HS-5 (cell line): ENCODE data around the gene CCDC57.

Source experiments
- DNase-seq: peaks from one replicate; pipeline ENCODE4 v3.0.0-alpha.2; 2012; ENCODE audit warnings: low read depth

The CCDC57 gene

DNA sequence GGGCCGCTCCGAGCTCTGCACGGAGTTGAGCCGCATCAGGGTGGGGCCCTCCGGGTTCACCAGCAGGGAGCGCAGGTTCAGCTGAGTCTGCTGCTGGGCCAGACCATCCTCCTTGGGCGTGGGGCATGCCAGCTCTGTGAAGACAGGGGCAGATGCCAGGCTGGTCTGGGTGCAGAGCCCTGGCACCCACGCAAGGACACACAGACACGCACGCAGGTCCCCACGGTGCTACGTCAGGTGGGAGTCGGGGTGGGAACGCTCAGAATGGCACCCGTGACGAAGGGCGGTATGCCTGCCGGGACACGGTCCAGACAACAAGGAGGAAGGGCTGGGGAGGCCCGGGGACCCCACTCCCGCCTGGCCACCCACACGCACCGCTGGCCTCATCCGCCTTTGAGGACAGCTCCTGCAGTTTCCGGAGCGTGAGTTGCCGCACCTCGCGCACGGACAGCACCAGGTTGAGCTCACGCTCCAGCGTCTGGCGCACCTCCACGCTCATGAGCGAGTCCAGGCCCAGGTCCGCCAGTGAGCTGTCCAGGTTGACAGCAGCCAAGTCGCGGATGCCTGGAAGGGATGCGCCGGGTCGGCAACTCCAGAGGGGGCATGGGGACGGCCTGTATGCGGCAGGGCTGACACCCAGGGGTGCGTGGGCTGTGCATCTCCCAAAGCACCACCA, 131.7 kb downstream of the CCDC57 start:
- DNase-seq: no peak

DNA sequence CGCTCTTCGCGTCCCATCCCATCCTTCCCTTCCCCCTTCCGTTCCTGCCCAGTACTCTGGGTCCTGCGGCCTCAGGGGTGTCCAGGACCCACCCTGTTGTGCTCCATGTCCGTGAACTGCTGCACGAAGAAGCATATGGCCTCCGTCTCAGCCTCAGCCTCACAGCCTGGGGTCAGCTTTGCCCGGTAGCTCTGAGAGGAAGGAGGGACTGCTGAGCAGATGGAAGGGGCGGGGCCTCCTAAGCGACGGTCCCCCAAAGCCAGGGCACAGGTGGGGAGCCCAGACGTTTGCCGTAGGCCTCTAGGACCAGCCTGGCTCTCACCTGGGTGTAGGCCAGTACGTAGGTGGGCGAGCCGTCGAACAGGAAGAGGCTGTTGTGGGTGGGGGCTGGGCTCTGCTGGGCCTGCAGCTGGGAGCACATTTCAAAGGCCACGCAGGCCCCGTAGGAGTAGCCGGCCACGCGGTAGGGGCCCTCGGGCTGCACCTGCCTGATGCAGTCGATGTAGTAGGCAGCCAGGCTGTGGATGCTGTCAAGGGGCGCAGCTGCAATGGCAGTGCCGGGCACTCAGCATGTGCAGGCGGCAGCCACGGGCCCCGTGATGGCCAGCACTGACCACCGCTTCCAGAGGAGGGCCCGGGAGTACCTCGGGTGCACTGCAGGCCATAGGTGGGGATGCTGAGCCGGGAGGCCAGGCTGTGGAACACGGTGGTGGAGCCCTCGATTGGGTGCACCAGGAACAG, 132.4 kb downstream of the CCDC57 start:
- DNase-seq: no peak

DNA sequence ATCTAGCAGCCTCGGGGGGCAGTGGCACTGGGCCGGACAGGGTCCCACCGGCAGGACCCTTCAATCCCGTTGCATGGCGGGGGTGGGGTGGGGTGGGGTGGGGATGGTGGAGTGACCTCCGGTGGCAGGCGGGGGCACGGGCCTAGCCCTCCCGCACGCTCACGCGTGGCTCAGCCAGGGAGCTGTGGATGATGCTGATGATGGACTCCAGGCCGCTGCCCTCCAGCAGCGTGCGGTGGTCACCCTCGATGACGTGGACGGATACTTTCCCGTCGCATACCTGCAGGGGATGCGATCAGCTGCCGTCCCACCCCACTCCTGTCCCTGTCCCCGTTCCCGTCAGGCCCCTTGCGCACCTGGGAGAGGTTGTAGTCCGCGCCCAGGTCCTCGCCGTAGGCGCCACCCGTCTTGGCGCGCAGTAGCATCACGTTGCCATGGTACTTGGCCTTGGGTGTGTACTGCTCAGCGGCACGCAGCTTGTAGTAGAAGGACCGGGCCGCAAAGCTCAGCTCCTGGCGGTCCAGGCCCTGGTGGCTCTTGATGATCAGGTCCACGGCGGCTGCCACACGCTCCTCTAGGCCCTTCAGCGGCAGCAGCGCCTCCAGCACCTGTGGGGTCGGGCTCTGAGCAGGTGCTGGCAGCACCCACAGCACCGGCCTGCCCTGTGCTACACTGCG, 133.5 kb downstream of the CCDC57 start:
- DNase-seq: no peak

- no peak for DNase-seq
These were observed 134.2 kb downstream of the CCDC57 start for GRCh38 chr17:82078433-82078832.

- no peak for DNase-seq
These were observed 134.9 kb downstream of the CCDC57 start for GRCh38 chr17:82077617-82078358.

DNA sequence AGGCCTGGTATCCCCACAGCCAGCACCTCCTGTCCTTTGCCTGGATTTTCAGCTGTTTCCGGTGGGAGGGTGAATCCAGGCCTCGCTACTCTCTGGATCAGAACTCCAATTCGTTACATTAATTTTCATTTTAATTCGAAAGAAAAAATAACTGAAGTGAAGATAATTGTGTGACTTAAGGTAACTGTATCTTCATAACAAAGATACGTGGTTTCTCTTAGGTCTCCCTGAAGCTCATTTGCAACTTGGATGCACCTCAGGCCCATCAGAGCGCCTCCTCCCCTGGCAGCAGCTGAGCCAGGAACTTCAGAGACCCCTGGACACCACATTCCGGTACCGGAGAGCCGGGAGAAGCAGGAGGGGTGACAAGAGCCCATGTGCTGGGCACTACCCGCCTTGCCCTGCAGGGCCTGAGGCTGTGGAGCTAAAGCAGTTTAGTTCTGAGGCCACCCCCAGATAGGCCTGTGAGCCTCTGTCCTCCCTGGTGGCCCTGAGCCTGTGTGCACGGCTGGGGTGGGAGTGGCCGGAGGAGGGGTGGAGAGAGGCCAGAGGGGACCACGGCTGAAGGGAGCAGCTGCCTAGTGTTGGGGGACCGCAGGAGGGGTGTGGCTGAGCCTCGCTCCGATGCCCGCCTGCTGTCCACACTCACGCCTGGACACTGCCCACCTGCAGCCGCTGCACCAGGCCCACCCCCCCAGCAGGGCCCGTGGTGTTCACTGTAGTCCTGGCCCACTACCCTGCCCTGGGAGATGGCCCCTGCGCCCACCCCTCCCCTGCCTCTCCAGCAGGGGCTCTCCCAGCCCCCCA, 135.7 kb downstream of the CCDC57 start:
- DNase-seq: no peak

DNA sequence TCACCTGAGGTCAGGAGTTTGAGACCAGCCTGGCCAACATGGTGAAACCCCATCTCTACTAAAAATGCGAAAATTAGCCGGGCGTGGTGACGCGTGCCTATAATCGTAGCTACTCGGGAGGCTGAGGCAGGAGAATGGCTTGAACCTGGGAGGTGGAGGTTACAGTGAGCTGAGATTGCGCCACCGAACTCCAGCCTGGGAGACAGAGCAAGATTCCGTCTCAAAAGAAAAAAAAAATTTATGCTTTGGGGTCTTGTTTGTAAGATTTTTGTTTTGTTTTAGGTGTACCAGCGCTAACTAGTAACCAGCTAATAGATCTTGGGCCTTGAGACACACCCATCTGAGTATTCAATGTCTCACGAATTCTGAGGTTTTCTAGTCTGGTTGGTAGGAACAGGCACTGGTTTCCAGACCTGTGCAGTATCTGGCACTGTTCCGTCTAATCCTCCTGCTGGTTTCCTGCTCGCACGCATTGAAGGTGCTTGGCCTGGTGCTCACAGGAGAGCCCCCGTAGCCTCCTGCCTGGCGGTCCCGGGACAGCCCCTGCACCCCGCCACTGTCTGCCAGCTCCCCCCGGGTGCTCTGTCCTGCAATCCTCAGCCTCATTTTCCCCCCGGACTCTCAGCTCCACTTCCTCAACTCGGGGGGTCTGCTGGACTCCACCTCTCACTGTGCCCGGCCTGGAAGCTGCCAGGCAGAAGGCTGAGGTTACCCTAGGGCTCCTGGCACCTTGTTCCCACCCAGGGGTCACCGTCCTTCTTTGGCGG, 136.4 kb downstream of the CCDC57 start:
- DNase-seq: no peak

- DNase-seq: no peak
These were observed 139.2 kb downstream of the CCDC57 start for GRCh38 chr17:82073446-82073845.

GRCh38 chr17:82072827-82073226, 139.8 kb downstream of the CCDC57 start:
- DNase-seq: no peak

DNA sequence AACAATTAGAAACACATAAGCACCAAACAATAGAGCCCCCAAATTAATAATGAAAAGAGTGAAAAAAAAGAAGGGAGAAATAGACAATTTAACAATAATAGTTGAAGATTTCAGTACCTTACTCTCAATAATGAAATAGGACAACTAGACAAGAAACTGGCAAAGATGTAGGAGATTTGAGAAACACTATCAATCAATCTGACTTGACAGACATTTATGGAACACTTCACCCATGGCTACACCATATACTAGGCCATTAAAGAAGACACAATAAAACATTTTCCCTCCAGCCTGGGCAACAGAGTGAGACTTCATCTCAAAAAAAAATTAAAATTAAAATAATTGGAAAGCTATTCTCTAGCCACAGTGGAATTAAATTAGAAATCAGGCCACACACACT, 142.0 kb downstream of the CCDC57 start:
- no peak for DNase-seq

- DNase-seq: no peak
These were observed 146.9 kb downstream of the CCDC57 start, which contains the start of gene DUS1L for GRCh38 chr17:82065638-82066303. DUS1L (minus strand) TSS chr17:82065804; CDS start chr17:82065059, 745 bp downstream.

DNA sequence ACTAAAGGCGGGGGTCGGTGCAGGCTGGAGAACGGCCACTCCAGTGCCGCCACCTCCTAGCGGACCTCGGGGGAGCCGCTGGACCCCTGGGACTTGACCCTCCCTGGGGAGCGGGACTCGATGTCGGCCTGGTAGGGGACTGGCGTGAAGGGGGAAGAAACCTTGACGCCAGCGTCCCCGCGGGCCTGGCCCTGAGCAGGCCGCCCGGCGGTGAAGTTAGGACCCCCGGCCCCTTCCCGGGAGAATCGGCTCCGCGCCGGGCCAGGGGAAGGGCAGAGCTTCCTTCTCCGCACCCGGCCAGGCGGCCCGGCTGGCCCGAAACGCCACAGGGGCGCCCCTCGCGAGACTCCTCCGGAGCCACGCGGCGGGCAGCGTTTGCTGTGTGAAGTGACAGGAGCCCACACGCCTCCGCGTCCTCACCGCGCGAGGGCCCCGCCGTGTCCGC, 147.4 kb downstream of the CCDC57 start:
- no peak for DNase-seq

- DNase-seq: no peak
These were observed 148.0 kb downstream of the CCDC57 start for GRCh38 chr17:82064433-82065192.

- DNase-seq: no peak
These were observed 148.9 kb downstream of the CCDC57 start for GRCh38 chr17:82063424-82064415.

DNA sequence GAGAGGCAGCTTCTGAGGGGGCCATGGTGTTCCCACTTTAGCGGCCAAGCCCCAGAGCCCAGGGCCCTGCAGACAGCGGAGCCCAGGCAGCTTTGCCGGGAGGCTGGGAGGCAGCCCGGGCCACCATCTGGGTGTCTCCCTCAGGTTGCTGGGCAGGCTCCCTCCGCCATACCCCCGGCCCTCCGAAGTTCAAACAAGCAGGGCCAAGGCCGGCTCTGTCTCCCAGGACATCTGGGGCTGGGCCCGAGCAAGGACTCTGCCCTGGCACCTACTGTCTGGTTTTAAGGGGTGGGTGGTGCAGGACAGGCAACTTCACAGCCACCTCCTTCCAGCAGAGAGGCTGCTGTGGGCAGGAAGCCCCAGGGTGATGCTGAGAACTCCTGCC, 149.7 kb downstream of the CCDC57 start:
- DNase-seq: no peak

DNA sequence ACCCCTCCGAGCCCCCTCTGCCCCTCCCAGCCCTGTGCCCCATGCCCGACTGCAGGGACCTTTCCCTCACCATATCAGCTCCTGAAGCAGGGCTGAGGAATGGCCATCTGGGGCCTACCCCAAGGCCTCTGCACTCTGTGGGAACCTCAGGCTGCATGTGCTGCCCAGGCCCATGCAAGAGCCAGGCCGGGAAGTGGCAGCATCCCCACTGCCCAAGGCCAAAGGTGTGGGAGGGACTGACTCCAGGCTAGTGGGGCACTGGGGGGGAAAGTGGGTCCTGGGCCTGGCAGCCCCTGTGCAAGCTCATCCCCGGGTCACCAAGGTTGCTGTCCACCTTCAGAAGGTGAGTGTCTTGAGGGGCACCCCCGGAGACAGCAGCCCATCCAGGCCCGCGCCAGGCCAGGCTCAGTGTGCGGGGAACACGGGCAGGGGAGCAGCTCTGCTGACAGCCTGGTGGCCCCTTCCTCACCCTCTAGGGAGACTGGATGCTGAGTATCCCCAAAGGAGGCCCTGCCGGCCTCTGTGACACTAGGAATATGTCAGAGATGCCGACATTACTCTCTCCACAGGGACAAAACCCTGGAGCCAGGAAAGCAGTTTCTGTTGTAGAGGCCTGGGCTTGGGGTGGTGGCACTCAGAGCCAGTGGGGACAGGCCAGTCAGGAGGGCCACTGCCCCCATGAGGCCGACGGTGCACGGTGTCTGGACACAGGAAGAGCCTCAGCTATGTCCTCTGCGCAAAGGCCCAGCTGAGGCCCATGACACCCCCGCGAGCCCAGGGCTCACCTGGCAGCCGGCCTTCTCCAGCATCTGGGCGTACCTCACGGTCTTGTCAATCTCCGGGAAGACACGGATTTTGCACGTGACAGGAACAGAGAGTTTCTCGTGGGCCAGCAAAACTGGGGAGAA, 150.3 kb downstream of the CCDC57 start:
- DNase-seq: no peak
